Activated naive CD8-positive, alpha-beta T cell (primary cell): ENCODE data around the gene APOBEC3C.
A peak's percentile ranks its signal among the peaks of the same experiment; 100 is the strongest.
"Not testable (repeated sequence)": the region's sequence is repeated elsewhere in the genome, so short reads cannot be mapped to it uniquely, and the experiment has no call there.

ENCODE experiments used
- H3K27ac Mint-ChIP-seq: one replicate; pipeline ENCODE4 v1.8.0; 2021; ENCODE audit warnings: mixed read lengths
- H3K27me3 Mint-ChIP-seq: one replicate; pipeline ENCODE4 v1.8.0; 2021; ENCODE audit warnings: mixed read lengths
- H3K36me3 Mint-ChIP-seq: one replicate; pipeline ENCODE4 v1.8.0; 2021; ENCODE audit warnings: mixed read lengths
- H3K4me1 Mint-ChIP-seq: one replicate; pipeline ENCODE4 v1.8.0; 2021; ENCODE audit warnings: low read depth, mixed read lengths
- H3K4me3 Mint-ChIP-seq: one replicate; pipeline ENCODE4 v1.8.0; 2021; ENCODE audit warnings: mild to moderate bottlenecking, mixed read lengths
- H3K9me3 Mint-ChIP-seq: one replicate; pipeline ENCODE4 v1.8.0; 2021; ENCODE audit warnings: low read depth, mixed read lengths

The APOBEC3C gene

DNA sequence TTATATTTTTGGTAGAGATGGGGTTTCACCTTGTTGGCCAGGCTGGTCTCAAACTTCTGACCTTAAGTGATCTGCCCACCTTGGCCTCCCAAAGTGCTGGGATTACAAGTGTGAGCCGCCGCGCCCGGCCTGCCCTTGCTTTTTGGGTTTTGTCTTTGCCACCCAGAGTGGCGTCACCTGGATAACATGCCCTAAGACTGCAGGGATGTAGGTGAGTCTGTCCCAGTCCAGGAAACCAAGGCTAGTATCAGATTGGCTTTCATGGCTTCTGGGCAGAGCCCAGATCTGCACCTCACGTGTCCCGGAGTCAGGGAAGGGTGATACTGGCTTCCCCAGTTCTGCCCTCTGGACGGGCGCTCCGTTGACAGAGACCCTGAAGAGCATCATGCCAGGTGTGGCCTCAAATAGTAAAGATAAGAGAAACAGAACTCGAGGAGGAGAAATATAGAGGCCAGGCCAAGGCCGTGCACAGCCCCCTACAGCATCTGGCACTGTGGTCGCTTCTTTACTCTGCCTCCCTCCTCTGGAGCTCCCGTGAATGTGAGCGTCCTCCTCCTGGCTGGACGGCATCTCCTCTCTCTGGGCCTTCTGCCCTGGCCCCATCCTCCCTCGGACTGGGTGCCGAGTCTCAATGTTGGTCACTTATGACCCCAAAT, 39.8 kb upstream of the APOBEC3C start:
- Mint-ChIP-seq H3K9me3 (no peaks in the 10 kb centered on the region), H3K27ac (no peak overlapping the region), H3K4me1 (peaks cover 3% of the 10 kb centered on the region), H3K27me3 (peaks cover 9% of the 10 kb centered on the region), H3K36me3 (no peaks in the 10 kb centered on the region), H3K4me3 (no peak overlapping the region)

DNA sequence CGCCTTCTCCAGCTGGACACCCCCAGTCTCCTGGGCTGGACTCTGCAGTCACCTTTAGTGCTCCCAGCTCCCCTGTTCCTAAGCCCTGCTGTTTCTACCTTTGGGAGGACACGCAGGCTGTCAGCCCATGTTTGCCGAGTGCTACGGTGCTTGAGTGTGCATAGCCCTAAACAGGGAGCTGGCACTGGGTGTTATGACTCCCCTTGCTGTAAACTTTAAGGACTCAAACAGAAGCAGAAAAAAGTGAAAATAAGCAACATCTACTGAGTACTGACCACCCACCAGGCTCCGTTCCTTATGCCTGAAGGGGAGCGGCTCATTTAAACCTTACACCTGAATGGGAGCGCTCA, 39.3 kb upstream of the APOBEC3C start:
- H3K27ac Mint-ChIP-seq: no peak overlapping the region
- H3K27me3 Mint-ChIP-seq: peaks cover 9% of the 10 kb centered on the region
- no peaks in the 10 kb centered on the region for H3K36me3 Mint-ChIP-seq
- H3K9me3 Mint-ChIP-seq: no peaks in the 10 kb centered on the region
- peaks cover 3% of the 10 kb centered on the region for H3K4me1 Mint-ChIP-seq
- H3K4me3 Mint-ChIP-seq: no peak overlapping the region

DNA sequence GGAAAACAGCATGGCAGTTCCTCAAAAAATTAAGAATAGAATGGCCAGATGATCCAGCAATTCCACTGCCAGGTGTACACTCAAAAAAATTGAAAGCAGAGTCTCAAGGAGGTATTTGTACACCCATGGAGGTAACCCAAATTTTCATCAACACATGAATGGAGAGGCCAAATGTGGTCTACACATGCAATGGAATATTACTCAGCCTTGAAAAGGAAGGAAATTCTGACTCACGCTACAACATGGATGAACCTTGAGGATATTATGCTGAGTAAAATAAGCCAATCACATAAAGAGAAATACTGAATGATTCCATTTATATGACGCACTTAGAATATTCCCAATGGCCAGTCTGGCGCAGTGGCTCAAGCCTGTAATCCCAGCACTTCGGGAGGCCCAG, 36.8 kb upstream of the APOBEC3C start:
- H3K27me3 Mint-ChIP-seq, H3K36me3 Mint-ChIP-seq, H3K4me3 Mint-ChIP-seq, H3K9me3 Mint-ChIP-seq, H3K27ac Mint-ChIP-seq: not testable (repeated sequence)
- H3K4me1 Mint-ChIP-seq: peaks cover 16% of the 10 kb centered on the region

DNA sequence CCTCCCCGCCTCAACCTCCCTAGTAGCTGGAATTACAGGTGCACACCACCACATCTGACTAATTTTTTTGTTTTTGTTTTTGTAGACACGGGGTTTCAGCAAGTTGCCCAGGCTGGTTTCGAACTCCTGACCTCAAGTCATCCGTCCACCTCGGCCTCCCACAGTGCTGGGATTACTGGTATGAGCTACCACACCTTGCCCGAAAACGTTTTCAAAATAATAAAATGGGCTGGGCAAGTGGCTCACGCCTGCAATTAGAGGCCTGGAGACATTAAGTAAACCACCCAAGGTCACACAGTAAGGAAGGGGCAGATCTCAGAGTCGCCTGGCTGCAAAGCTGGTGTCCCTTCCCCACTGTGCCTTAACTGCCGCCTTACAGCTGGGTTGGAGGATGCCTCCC, 33.5 kb upstream of the APOBEC3C start:
- not testable (repeated sequence) for H3K9me3 Mint-ChIP-seq, H3K27me3 Mint-ChIP-seq, H3K36me3 Mint-ChIP-seq, H3K4me3 Mint-ChIP-seq, H3K27ac Mint-ChIP-seq
- H3K4me1 Mint-ChIP-seq: peaks cover 35% of the 10 kb centered on the region

DNA sequence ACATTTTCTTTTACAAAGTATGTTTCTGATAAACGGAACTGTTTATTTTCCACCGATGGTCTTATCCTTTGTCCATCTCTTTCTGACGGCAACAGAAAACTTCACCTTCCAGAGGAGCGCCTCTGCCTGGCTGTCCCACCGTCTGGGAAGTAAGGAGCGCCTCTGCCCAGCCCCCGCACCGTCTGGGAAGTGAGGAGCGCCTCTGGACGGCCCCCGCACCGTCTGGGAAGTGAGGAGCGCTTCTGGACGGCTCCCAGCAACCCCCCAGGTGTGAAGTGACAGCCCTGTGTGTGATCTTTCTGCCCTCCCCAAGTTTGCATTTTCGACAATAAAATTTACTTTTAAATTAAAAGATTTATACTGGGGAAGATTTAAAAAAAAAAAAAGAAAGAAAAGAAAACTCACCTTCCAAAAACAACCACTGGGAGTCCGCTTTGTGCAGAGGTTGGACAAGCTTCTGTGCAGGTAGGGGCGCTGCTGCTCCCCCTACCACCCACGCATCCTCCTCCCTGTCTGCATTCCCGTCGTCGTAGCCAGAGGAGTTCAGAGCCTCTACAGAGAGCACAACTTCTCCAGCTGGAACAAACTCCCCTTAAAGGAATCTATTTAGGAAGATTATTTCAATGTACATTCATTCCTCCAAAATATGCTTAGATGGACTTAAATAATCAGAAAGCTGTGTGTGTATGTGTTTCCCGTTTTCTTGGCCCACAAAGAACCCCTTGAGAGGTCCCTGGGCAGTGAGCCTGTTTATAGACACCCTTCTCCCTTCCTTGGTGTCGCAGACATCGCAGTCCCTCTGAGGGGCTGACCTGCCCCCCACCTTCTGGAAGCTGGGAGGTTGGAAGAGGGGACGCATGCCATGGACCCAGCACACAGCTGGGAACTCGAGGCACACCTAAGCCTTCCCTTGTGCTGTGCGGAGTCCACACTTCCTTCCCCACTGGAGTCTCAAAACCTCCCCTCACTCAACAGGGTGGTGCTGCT, 32.8 kb upstream of the APOBEC3C start:
- Mint-ChIP-seq H3K9me3 (no peaks in the 10 kb centered on the region), H3K4me3 (peak overlapping the region; percentile 79), H3K4me1 (peaks cover 41% of the 10 kb centered on the region), H3K27me3 (no peaks in the 10 kb centered on the region), H3K27ac (peak overlapping the region; percentile 50), H3K36me3 (no peaks in the 10 kb centered on the region)

DNA sequence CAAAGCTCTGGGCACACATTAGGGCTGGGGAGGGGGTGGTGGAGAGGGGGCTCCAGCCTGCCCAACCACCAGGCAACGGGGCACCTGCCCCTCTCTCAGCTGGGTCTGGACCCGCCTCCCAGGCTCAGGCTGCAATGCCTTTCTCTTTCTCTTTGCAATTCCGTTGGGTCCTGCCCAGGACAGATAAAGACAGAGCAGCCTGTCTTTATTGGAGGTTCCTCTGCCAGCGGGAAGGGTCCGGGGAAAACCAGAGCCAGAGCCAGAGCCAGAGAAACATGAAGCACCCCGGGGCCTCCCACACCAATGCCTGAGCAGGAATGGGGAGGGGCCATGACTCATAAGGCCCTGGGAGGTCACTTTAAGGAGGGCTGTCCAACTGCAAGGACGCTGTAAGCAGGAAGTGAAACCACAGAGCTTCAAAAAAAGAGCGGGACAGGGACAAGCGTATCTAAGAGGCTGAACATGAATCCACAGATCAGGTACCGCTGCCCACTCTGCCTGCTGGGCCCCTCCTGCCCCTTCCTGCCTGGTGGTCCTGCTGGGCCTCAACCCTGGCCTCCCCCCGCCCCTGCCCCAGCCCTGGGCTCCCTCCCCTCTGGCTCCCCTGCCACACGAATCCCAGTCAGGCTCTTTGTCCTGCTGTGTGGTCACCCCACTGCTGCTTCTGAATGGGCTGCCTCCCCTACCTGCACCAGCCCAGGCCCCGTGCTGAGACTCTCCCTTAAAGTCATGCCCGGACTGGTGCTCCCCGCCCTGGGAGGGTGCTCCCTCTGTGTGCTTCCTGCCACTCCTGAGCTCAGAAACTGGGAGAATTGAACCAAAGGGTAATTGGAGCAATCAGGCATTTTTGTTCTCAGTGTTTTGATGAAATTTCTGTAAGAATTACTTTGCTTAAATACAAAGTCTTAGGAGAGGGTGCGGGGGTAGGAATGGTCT, 31.8 kb upstream of the APOBEC3C start, which contains the start of gene APOBEC3B:
Gene APOBEC3B, plus strand, starts transcription at position 356 of the 936 bp plus-strand sequence. Its CDS starts 107 bp downstream, at position 463.
- peak within 1 kb of the TSS; percentile 80 for H3K27ac Mint-ChIP-seq
- H3K4me3 Mint-ChIP-seq: peak within 1 kb of the TSS; percentile 79
- H3K4me1 Mint-ChIP-seq: peaks cover 43% of the 10 kb centered on the region
- H3K36me3 Mint-ChIP-seq: no peaks in the 10 kb centered on the region
- H3K9me3 Mint-ChIP-seq: no peaks in the 10 kb centered on the region
- no peaks in the 10 kb centered on the region for H3K27me3 Mint-ChIP-seq

DNA sequence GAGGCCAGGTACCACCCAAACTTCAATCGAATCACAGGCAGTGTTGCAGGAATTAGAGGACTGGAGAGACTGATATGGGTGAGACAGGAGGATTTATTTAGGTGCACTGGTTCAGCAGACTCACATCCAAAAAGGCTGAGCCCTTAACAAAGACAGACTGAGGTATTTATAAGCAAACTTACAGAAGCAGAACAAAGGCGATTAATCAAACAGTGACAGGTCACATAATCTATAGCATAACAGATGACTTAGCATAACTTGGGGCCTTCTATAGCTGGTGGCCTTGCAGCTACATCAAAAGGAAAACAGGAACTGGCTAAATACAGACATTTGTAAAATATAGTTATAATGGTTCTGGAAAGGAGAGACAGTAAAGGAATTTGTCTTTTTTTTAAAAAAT, 29.8 kb upstream of the APOBEC3C start:
- H3K27me3 Mint-ChIP-seq: no peaks in the 10 kb centered on the region
- H3K9me3 Mint-ChIP-seq: no peaks in the 10 kb centered on the region
- H3K27ac Mint-ChIP-seq: peak overlapping the region; percentile 93
- H3K4me3 Mint-ChIP-seq: peak overlapping the region; percentile 25
- peaks cover 57% of the 10 kb centered on the region for H3K4me1 Mint-ChIP-seq
- no peaks in the 10 kb centered on the region for H3K36me3 Mint-ChIP-seq

DNA sequence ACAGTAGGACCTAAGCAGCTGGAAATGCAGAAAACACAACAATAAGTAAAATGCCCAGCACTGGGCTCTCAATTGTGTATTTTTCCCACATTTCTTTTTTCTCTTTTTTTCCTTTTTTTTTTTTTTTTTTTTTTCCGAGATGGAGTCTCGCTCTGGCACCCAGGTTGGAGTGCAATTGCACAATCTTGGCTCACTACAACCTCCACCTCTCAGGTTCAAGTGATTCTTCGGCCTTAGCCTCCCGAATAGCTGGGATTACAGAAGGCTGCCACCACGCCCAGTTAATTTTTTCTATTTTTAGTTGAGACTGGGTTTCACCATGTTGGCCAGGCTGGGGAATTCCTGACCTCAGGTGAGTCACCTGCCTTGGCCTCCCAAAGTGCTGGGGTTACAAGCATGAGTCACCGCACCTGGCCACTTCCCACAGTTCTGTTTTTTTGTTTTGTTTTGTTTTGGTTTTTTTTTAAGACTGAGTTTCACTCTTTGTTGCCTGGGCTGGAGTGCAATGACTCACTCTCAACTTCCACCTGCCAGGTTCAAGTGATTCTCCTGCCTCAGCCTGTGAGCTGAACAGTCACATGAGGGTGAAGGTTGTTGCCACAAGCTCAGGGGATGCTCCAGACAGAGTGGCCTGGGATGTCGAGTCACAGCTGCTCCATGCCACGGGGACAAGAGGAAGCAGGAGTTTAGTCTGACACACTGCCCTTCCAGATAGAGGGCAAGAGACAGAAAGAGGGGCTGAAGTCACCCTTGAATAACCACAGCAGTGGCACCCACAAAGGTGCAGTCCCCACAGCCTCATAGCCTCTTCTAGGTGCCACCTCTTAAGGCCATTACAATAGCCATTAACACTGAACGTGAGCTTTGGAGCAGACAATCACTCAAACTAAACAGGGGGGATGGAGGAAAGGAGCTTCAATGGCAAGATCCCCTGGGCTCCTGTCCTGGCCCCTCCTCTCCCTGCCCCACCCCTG, 29.0 kb upstream of the APOBEC3C start:
- H3K27ac Mint-ChIP-seq: peak overlapping the region; percentile 93
- H3K4me1 Mint-ChIP-seq: peaks cover 63% of the 10 kb centered on the region
- H3K36me3 Mint-ChIP-seq, H3K27me3 Mint-ChIP-seq, H3K9me3 Mint-ChIP-seq: not testable (repeated sequence)
- H3K4me3 Mint-ChIP-seq: peak overlapping the region; percentile 77

DNA sequence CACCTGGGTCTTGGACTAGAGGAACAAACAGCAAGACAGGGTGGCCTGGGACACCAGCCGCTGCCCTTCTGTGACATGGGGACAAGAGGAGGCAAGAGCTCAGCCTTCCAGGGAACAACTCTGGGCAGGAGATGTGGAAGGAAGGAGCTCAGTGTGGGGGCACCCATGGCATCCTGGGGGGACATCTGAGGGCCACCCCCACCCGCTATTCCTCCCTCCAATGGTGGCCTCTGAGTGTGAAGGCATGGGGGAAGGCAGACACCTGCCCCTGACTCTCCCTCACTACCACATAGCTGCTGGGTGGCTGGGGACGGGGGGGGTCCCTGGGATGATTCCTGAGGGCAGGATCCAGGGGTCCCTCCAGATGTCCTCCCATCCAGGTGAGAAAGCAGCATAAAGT, 27.4 kb upstream of the APOBEC3C start:
- no peaks in the 10 kb centered on the region for H3K27me3 Mint-ChIP-seq
- no peaks in the 10 kb centered on the region for H3K36me3 Mint-ChIP-seq
- no peak overlapping the region for H3K27ac Mint-ChIP-seq
- H3K4me3 Mint-ChIP-seq: no peak overlapping the region
- peaks cover 58% of the 10 kb centered on the region for H3K4me1 Mint-ChIP-seq
- H3K9me3 Mint-ChIP-seq: no peaks in the 10 kb centered on the region

DNA sequence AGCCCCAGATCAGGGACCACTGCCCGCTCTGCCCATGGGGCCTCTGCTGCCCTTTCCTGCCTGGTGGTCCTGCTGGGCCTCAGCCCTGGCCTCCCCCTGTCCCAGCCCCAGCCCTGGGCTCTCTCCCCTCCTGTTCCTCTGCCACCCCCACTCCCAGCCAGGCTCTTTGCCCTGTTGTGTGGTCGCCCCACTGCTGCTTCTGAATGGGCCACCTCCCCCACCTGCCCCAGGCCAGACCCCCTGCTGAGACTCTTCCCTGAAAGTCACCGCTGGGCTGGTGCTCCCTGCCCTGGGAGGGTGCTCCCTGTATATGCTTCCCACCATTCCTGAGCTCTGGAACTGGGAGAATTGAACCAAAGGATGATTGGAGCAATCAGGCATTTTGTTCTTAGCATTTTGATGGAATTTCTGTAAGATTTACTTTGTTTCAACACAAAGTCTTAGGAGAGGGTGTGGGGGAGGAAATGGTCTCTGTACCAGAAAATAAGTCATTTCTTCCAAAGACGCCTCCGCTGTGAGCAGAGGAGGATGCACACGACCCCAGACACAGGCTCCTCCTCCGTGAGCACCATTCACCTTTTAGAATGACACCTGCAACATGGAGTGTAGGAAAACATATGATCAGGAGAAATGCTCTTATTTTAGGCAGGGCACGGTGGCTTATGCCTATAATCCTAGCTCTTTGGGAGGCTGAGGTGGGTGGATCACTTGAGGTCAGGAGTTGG, 26.7 kb upstream of the APOBEC3C start:
- Mint-ChIP-seq H3K4me3 (no peak overlapping the region), H3K27me3 (no peaks in the 10 kb centered on the region), H3K9me3 (no peaks in the 10 kb centered on the region), H3K36me3 (no peaks in the 10 kb centered on the region), H3K4me1 (peaks cover 52% of the 10 kb centered on the region), H3K27ac (peak overlapping the region; percentile 86)

DNA sequence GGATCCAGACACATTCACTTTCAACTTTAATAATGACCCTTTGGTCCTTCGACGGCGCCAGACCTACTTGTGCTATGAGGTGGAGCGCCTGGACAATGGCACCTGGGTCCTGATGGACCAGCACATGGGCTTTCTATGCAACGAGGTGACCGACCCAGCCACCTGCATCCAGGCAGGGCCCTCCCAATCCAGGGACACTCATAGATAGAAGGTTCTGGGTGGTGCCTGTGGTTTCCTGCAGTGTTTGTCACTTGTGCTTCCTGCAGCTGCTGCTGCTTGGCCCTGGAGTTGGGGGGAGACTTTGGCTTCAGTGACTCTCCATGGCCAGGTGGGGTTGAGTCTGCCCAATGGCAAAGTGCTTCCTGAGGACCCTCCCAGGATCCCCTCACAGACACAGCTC, 24.6 kb upstream of the APOBEC3C start:
- no peaks in the 10 kb centered on the region for H3K36me3 Mint-ChIP-seq
- H3K9me3 Mint-ChIP-seq: no peaks in the 10 kb centered on the region
- no peak overlapping the region for H3K4me3 Mint-ChIP-seq
- H3K27me3 Mint-ChIP-seq: no peaks in the 10 kb centered on the region
- no peak overlapping the region for H3K27ac Mint-ChIP-seq
- H3K4me1 Mint-ChIP-seq: peaks cover 48% of the 10 kb centered on the region

DNA sequence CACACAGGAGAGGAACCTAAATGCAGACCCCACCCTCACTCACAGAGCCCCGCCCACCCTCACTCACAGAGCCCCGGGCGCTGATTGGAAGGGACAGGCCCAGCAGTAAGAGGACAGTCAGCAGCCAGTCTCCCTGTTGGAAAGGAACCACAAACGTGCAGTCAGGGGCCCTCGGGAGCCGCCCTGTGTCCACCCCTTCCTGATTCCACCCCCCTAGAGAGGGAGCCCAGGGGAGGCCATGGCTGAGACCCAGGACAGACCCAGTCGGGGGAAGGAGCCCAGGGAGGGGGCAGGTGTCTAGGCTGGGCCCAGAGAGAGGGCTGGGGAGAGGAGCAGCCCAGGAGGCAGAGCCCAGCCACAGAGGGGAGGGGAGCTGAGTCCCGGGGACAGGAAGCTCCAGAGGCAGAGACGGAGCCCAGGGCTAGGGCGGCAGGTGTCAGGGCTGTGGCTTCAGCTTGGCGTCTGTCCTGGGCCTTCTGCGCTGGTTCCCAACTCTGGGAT, 21.1 kb upstream of the APOBEC3C start:
- H3K27ac Mint-ChIP-seq, H3K36me3 Mint-ChIP-seq, H3K4me3 Mint-ChIP-seq, H3K27me3 Mint-ChIP-seq, H3K9me3 Mint-ChIP-seq: not testable (repeated sequence)
- peaks cover 23% of the 10 kb centered on the region for H3K4me1 Mint-ChIP-seq

DNA sequence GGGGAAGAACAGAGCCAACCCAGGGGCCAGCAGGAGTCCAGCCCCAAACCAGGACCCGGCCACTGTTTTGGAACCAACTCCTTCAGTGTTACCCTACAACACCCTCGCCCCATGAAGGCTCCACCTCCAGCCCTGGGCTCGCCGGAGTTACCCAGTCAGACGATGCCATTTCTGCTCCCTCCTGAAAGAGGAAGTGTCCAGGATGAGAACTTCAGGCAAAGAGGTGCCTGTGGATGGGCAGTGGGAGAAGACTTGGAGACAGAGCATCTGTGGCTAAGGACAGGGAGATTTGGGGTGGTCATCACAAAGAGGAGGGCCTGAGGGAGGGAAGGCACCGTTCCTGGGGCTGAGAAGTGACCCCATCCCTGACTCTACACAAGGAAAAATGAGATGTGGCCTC, 18.0 kb upstream of the APOBEC3C start:
- Mint-ChIP-seq H3K27me3 (no peaks in the 10 kb centered on the region), H3K9me3 (peaks cover 3% of the 10 kb centered on the region), H3K4me1 (peaks cover 7% of the 10 kb centered on the region), H3K4me3 (no peak overlapping the region), H3K36me3 (no peaks in the 10 kb centered on the region), H3K27ac (no peak overlapping the region)
